Memory B cell (primary cell): ENCODE results near the gene DACT1.

Experiments used
- ATAC-seq: fragments of 150-1000 bp; cut with Tn5 transposase; 2 replicates; pipeline ENCODE4 v1.10.0; 2021; ENCODE audit warnings: low read depth, mild to moderate bottlenecking, moderate library complexity
- DNase-seq, 2 donors: peaks; one replicate each; pipeline ENCODE4 v3.0.0; 2022; ENCODE audit warnings: low spot score in 2 of 2
- H3K27ac Mint-ChIP-seq: one replicate; pipeline ENCODE4 v1.8.0; 2022; ENCODE audit warnings: mild to moderate bottlenecking, moderate library complexity, mixed read lengths
- H3K27me3 Mint-ChIP-seq: one replicate; pipeline ENCODE4 v1.8.0; 2022; ENCODE audit warnings: mixed read lengths
- H3K36me3 Mint-ChIP-seq: one replicate; pipeline ENCODE4 v1.8.0; 2022; ENCODE audit warnings: mild to moderate bottlenecking, mixed read lengths
- H3K4me1 Mint-ChIP-seq: one replicate; pipeline ENCODE4 v1.8.0; 2022; ENCODE audit warnings: mixed read lengths
- H3K4me3 Mint-ChIP-seq: one replicate; pipeline ENCODE4 v1.8.0; 2022; ENCODE audit warnings: mild to moderate bottlenecking, moderate library complexity, mixed read lengths
- H3K9me3 Mint-ChIP-seq: one replicate; pipeline ENCODE4 v1.8.0; 2022; ENCODE audit warnings: mixed read lengths

Gene DACT1

GRCh38 chr14:58626431-58626831, 11.3 kb upstream of the DACT1 start:
- DNase-seq = no peak
- Mint-ChIP-seq H3K27ac (no peak overlapping the region), H3K4me1 (no peaks in the 10 kb centered on the region), H3K9me3 (no peaks in the 10 kb centered on the region), H3K4me3 (no peak overlapping the region), H3K27me3 (peaks cover 7% of the 10 kb centered on the region), H3K36me3 (no peaks in the 10 kb centered on the region)
- no peak for ATAC-seq

DNA sequence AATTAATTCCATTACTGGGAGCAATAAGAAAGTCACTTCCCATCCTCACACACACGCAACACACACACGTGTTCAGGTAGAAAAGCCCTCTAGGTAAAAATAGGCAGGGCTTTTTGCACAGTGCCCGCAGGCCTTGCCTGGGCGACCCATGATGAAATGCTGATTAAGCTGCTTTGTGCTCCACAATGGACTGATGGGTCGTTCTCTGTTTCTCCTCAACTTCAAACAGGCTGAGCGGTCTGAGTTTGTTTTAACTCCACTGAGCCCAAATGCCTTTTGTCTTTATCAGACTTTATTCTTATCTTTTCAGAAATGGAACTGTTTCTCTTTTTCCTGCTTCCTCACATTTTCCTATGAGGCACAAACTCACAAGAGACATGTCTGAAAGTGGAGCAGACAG, 9.4 kb upstream of the DACT1 start:
- no peaks in the 10 kb centered on the region for H3K36me3 Mint-ChIP-seq
- no peaks in the 10 kb centered on the region for H3K9me3 Mint-ChIP-seq
- peaks cover 6% of the 10 kb centered on the region for H3K27me3 Mint-ChIP-seq
- H3K4me1 Mint-ChIP-seq = no peaks in the 10 kb centered on the region
- no peak overlapping the region for H3K4me3 Mint-ChIP-seq
- DNase-seq = no peak
- H3K27ac Mint-ChIP-seq = no peak overlapping the region
- ATAC-seq = no peak

GRCh38 chr14:58629281-58629680, 8.5 kb upstream of the DACT1 start:
- H3K36me3 Mint-ChIP-seq = no peaks in the 10 kb centered on the region
- H3K4me1 Mint-ChIP-seq = no peaks in the 10 kb centered on the region
- no peak for ATAC-seq
- no peak for DNase-seq
- no peak overlapping the region for H3K27ac Mint-ChIP-seq
- no peaks in the 10 kb centered on the region for H3K9me3 Mint-ChIP-seq
- H3K4me3 Mint-ChIP-seq = no peak overlapping the region
- H3K27me3 Mint-ChIP-seq = peaks cover 6% of the 10 kb centered on the region

DNA sequence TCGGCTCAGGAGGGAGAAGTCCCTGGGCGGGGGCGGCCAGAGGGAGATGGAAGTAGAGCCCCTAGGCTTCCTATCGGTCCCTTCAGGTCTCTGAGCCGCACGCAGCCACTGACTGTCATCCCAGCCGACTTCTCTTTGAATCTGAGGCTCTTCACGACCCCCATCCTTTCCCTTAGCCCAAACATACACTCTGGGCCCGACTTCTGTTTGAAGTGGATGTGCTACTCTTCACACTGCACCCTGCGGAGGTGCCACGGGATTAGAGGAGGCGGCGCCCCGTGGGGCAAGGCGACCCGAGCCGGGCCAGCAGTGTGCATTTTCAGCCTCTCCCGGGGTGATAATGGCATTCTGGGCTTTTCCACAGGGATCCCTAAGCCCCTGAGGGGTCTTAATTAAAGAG, 6.0 kb upstream of the DACT1 start:
- H3K36me3 Mint-ChIP-seq = no peaks in the 10 kb centered on the region
- no peak for DNase-seq
- no peak overlapping the region for H3K4me3 Mint-ChIP-seq
- peaks cover 7% of the 10 kb centered on the region for H3K27me3 Mint-ChIP-seq
- no peak overlapping the region for H3K27ac Mint-ChIP-seq
- peaks cover 9% of the 10 kb centered on the region for H3K4me1 Mint-ChIP-seq
- no peaks in the 10 kb centered on the region for H3K9me3 Mint-ChIP-seq
- no peak for ATAC-seq

GRCh38 chr14:58633831-58634230, 3.9 kb upstream of the DACT1 start:
- Mint-ChIP-seq H3K9me3 (no peaks in the 10 kb centered on the region), H3K4me1 (peaks cover 19% of the 10 kb centered on the region), H3K36me3 (no peaks in the 10 kb centered on the region), H3K4me3 (no peak overlapping the region), H3K27me3 (peaks cover 10% of the 10 kb centered on the region), H3K27ac (no peak overlapping the region)
- ATAC-seq (no peak), DNase-seq (no peak)

DNA sequence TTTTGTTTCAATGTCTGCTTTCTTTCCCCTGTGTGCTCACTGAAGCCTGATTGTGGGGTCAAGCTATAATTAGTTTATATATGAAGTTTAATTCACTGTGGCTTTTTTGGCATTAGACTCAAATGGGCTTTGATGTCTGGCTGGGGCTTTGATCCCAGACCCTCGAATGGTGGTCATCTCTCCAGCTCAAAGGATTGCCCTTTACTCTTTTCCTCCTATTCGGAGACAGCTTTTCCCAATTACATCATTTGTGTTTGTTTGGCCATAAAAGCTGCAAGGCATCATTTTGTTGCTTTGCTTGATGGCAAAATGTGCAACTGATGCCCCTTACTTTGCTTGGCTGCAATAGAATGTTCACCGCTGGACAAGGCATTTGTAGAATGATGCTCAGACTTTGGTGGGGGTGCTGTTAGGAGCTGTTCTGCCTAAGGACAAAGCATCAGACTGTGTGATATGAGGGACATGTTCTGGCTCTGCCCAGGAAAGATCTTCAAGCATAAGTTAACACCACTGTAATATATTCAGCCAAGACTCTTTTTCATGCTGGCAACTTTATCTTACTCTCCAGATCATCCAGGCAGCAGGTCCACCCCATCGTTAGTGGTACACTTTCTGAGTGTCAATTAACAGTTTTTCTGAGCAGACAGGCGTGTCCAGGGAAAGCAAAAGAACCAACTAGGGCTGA, 3.2 kb upstream of the DACT1 start:
- H3K4me3 Mint-ChIP-seq = peak overlapping the region; percentile 2
- H3K27ac Mint-ChIP-seq = no peak overlapping the region
- peaks cover 26% of the 10 kb centered on the region for H3K4me1 Mint-ChIP-seq
- peaks cover 15% of the 10 kb centered on the region for H3K27me3 Mint-ChIP-seq
- ATAC-seq (no peak), DNase-seq (no peak)
- no peaks in the 10 kb centered on the region for H3K36me3 Mint-ChIP-seq
- H3K9me3 Mint-ChIP-seq = no peaks in the 10 kb centered on the region

- peak overlapping the region; percentile 2 for H3K4me3 Mint-ChIP-seq
- H3K27ac Mint-ChIP-seq = no peak overlapping the region
- no peaks in the 10 kb centered on the region for H3K9me3 Mint-ChIP-seq
- H3K27me3 Mint-ChIP-seq = peaks cover 15% of the 10 kb centered on the region
- peaks cover 26% of the 10 kb centered on the region for H3K4me1 Mint-ChIP-seq
- ATAC-seq = no peak
- no peak for DNase-seq
- H3K36me3 Mint-ChIP-seq = no peaks in the 10 kb centered on the region
Observed at GRCh38 chr14:58635091-58635830, 2.5 kb upstream of the DACT1 start.

DNA sequence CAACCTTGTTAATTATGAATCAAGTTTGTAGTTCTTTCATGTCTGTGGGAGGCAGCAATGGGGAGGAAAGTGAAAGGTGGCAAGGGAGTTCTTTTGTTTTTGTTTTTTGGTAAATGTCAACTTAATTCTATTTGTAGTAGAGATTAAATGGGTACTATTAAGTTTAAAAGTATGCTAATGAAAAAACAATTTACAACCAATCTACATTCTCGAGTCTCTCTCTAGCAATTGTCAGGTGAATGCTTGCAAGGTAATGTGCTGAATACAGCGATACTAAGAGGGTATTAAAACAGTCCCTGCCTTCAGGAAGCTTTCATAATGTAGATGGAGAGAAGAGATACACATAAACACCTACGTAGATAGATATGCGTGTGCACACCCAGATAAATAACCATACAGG, 1.6 kb upstream of the DACT1 start:
- ATAC-seq (no peak), DNase-seq (no peak)
- no peaks in the 10 kb centered on the region for H3K36me3 Mint-ChIP-seq
- no peaks in the 10 kb centered on the region for H3K9me3 Mint-ChIP-seq
- H3K4me1 Mint-ChIP-seq = peaks cover 26% of the 10 kb centered on the region
- no peak overlapping the region for H3K4me3 Mint-ChIP-seq
- no peak overlapping the region for H3K27ac Mint-ChIP-seq
- H3K27me3 Mint-ChIP-seq = peaks cover 18% of the 10 kb centered on the region

GRCh38 chr14:58637040-58637390, 747 bp upstream of the DACT1 start:
- ATAC-seq (no peak), DNase-seq (no peak)
- Mint-ChIP-seq H3K4me3 (peak overlapping the region; percentile 96), H3K9me3 (no peaks in the 10 kb centered on the region), H3K36me3 (no peaks in the 10 kb centered on the region), H3K4me1 (peaks cover 26% of the 10 kb centered on the region), H3K27ac (no peak overlapping the region), H3K27me3 (peaks cover 19% of the 10 kb centered on the region)

DNA sequence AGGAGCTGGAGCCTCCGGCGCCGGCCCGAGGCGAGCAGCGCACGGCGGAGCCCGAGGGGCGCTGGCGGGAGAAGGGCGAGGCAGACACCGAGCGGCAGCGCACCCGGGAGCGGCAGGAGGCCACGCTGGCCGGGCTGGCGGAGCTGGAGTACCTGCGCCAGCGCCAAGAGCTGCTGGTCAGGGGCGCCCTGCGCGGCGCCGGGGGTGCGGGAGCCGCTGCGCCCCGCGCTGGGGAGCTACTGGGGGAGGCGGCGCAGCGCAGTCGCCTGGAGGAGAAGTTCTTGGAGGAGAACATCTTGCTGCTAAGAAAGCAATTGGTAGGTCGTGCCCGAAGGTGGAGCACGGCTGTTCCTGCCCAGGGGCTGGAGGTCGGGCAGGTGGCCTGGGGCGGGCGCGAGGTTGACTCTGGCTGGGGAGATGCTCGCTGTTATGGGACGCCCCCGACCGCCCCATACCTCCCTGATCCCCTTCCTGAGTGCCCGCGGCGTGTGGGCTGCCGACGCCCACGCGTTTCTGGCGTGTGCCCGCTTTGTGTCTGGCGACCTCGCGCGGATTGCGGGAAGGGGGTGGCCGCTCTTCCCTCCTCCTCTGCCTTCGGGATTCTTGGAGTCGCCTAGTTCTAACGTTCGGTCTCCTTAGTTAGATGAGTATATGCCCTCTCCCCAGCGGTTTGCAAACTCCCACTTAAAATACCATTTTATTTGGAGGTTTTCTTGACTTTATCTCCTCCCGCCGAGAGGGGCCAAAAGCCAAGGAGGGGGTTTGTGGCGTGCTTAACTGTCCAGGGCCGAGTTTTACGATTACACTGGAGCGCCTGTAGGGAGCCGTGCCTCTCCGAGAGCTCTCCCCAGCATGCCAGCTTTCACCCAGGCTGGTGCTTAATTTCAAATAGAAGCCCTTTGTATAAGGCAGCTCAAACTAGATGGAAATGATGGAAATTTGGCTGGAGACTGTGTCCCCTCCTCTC, 752 bp downstream of the DACT1 start:
- DNase-seq (no peak), ATAC-seq (peak; percentile 30)
- peaks cover 19% of the 10 kb centered on the region for H3K27me3 Mint-ChIP-seq
- no peaks in the 10 kb centered on the region for H3K9me3 Mint-ChIP-seq
- no peak overlapping the region for H3K27ac Mint-ChIP-seq
- H3K36me3 Mint-ChIP-seq = no peaks in the 10 kb centered on the region
- peak overlapping the region; percentile 77 for H3K4me3 Mint-ChIP-seq
- H3K4me1 Mint-ChIP-seq = peaks cover 26% of the 10 kb centered on the region

DNA sequence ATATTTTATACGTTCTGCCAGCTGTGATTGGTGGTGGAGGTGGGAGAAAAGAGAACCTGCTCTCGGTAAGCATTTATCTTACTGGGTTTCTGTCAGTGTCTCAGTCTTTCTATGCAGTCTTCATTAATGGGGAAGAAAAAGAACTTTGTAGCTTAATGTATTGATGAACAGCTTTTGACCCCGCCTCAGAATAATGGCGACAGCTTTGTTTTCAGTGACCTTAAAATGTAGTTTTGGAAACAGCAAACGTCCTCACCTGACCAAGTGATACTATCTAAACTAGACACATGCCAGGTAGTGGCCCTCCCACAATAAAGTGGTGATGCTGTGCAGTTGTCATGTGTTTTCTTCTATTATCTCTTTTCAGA, 1.4 kb downstream of the DACT1 start:
- H3K9me3 Mint-ChIP-seq = no peaks in the 10 kb centered on the region
- DNase-seq (no peak), ATAC-seq (no peak)
- H3K27ac Mint-ChIP-seq = no peak overlapping the region
- no peaks in the 10 kb centered on the region for H3K36me3 Mint-ChIP-seq
- H3K27me3 Mint-ChIP-seq = peaks cover 19% of the 10 kb centered on the region
- peaks cover 26% of the 10 kb centered on the region for H3K4me1 Mint-ChIP-seq
- peak overlapping the region; percentile 77 for H3K4me3 Mint-ChIP-seq

GRCh38 chr14:58639842-58640484, 2.2 kb downstream of the DACT1 start:
- Mint-ChIP-seq H3K27ac (no peak overlapping the region), H3K27me3 (peaks cover 18% of the 10 kb centered on the region), H3K4me3 (no peak overlapping the region), H3K4me1 (peaks cover 22% of the 10 kb centered on the region), H3K36me3 (no peaks in the 10 kb centered on the region), H3K9me3 (no peaks in the 10 kb centered on the region)
- DNase-seq = no peak
- ATAC-seq = no peak

DNA sequence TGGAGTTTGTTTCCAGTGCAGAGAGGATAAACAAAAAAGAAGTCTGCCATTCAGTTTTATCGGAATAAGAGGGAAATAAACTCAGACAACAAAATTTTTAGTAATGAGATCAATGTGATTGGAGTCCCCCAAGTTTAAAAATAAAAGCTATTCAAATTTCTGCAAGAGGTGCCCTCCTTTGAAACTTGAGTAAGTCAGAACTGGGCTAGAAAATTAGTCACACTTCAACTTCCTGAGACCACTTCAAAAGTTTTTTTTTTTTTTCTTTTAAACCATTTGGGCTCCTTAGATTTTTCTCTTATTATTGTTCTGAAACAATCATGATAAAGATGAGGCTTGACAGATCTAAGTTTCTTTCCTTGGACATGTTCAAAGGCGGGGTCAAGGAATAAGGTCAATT, 3.2 kb downstream of the DACT1 start:
- Mint-ChIP-seq H3K9me3 (no peaks in the 10 kb centered on the region), H3K27me3 (peaks cover 16% of the 10 kb centered on the region), H3K4me3 (no peak overlapping the region), H3K27ac (no peak overlapping the region), H3K36me3 (no peaks in the 10 kb centered on the region), H3K4me1 (peaks cover 20% of the 10 kb centered on the region)
- ATAC-seq = no peak
- DNase-seq = no peak

- Mint-ChIP-seq H3K27me3 (peaks cover 14% of the 10 kb centered on the region), H3K4me1 (peaks cover 17% of the 10 kb centered on the region)
Observed at GRCh38 chr14:58641509-58641908, 3.7 kb downstream of the DACT1 start.

More at GRCh38 chr14:58641509-58641908, 3.7 kb downstream of the DACT1 start:
- Mint-ChIP-seq H3K4me3 (no peak overlapping the region), H3K9me3 (no peaks in the 10 kb centered on the region), H3K36me3 (no peaks in the 10 kb centered on the region), H3K27ac (no peak overlapping the region)
- no peak for ATAC-seq
- DNase-seq = no peak
